H1 (cell line): ENCODE results near the gene GPR34. TPM values are rescaled to one million over a fixed set of nuclear protein-coding genes. Genes with fewer than 3 reads are reported as not detected.

Experiments
- CTCF ChIA-PET: fragments of 300-600 bp; sonication (Branson Sonifier 250); formaldehyde crosslinking; loops from one replicate; lab custom pipeline; 2021; ENCODE audit not compliant: partially characterized antibody; lab: Charles Lee
- POLR2A ChIA-PET: fragments of 300-600 bp; sonication (Branson Sonifier 250); formaldehyde crosslinking; loops from one replicate; lab custom pipeline; 2021; ENCODE audit warnings: inconsistent platforms; ENCODE audit not compliant: partially characterized antibody; lab: Charles Lee
- DNase-seq, 2 experiments: peaks; one replicate each; pipeline versions ENCODE4 v3.0.0 to v3.0.0-alpha.2; 2010 to 2022; ENCODE audit warnings: low spot score in 2 of 2, low read depth in 1 of 2, mixed read lengths in 1 of 2
- FAIRE-seq: peaks from 2 replicates; lab custom pipeline; 2011; peaks lifted over from hg19 to GRCh38; lab: Jason Lieb, UNC
- H2AFZ ChIP-seq: 2 replicates; pipeline ENCODE4 v1.8.1; 2012; ENCODE audit warnings: low read length, inconsistent platforms
- H2AK5ac ChIP-seq: 2 replicates; pipeline ENCODE4 v1.6.1; 2013; ENCODE audit warnings: low read depth, low read length
- H2BK120ac ChIP-seq: replicated peaks from 2 replicates; pipeline ENCODE3; 2013; ENCODE audit warnings: low read depth, low read length, inconsistent platforms
- H2BK12ac ChIP-seq: 2 replicates; pipeline ENCODE4 v1.6.1; 2013; ENCODE audit warnings: low read depth, low read length
- H2BK15ac ChIP-seq: 2 replicates; pipeline ENCODE4 v1.6.1; 2013; ENCODE audit warnings: low read length
- H2BK20ac ChIP-seq: 2 replicates; pipeline ENCODE4 v1.6.1; 2013; ENCODE audit warnings: low read length
- H2BK5ac ChIP-seq: 2 replicates; pipeline ENCODE4 v1.6.1; 2013; ENCODE audit warnings: low read depth, low read length
- H3K14ac ChIP-seq: 2 replicates; pipeline ENCODE4 v1.6.1; 2013; ENCODE audit warnings: inconsistent platforms; ENCODE audit not compliant: insufficient read length
- H3K18ac ChIP-seq: 2 replicates; pipeline ENCODE4 v1.6.1; 2013; ENCODE audit warnings: low read length; ENCODE audit errors: extremely low read depth
- H3K23ac ChIP-seq: 2 replicates; pipeline ENCODE4 v1.6.1; 2013; ENCODE audit warnings: inconsistent platforms; ENCODE audit not compliant: insufficient read length
- H3K23me2 ChIP-seq: 2 replicates; pipeline ENCODE4 v1.6.1; 2013; ENCODE audit warnings: low read depth, low read length
- H3K27ac ChIP-seq: 2 replicates; pipeline ENCODE4 v1.6.1; 2011; ENCODE audit warnings: low read depth, low read length, inconsistent platforms
- H3K27me3 ChIP-seq, 4 experiments: replicated peaks in 1 of 4; 1 replicate in 1 of 4; 2 replicates in 3 of 4; pipeline versions ENCODE4 v1.6.1 to v1.8.1; 2011 to 2013; ENCODE audit warnings: low read length in 3 of 4, mild to moderate bottlenecking in 3 of 4, inconsistent platforms in 2 of 4, mixed read lengths in 2 of 4, moderate library complexity in 1 of 4; ENCODE audit not compliant: control insufficient read depth in 3 of 4, insufficient read depth in 3 of 4; ENCODE audit errors: extremely low read depth in 1 of 4
- H3K36me3 ChIP-seq, 4 experiments: 2 replicates each; pipeline versions ENCODE4 v1.6.1 to v1.8.1; 2011 to 2013; ENCODE audit warnings: mild to moderate bottlenecking in 4 of 4, low read length in 3 of 4, moderate library complexity in 2 of 4, control low read depth in 1 of 4, inconsistent platforms in 1 of 4; ENCODE audit not compliant: insufficient read depth in 4 of 4, control insufficient read depth in 2 of 4
- H3K4ac ChIP-seq: replicated peaks from 2 replicates; pipeline ENCODE3; 2013; ENCODE audit warnings: low read length, low read depth, mixed read lengths, inconsistent platforms; ENCODE audit not compliant: insufficient read length
- H3K4me1 ChIP-seq, 4 experiments: replicated peaks in 1 of 4; 1 replicate in 1 of 4; 2 replicates in 3 of 4; pipeline versions ENCODE4 v1.6.1 to v1.8.1; 2011 to 2013; ENCODE audit warnings: low read length in 3 of 4, inconsistent platforms in 2 of 4, mixed read lengths in 1 of 4; ENCODE audit not compliant: insufficient read depth in 4 of 4, control insufficient read depth in 3 of 4
- H3K4me2 ChIP-seq, 2 experiments: 2 replicates each; pipeline versions ENCODE4 v1.6.1 to v1.8.1; 2011 to 2013; ENCODE audit warnings: low read depth in 2 of 2, low read length in 2 of 2, control low read depth in 1 of 2, inconsistent platforms in 1 of 2, mild to moderate bottlenecking in 1 of 2; ENCODE audit not compliant: insufficient read depth in 1 of 2
- H3K4me3 ChIP-seq, 4 experiments: fragments of 200-600, 300-600 bp in 1 of 4; sonication (generic), shearing (Covaris generic), sonication (Bioruptor Twin) in 1 of 4; 2 replicates each; pipeline versions ENCODE4 v1.5.1 to v1.8.1; 2011 to 2016; ENCODE audit warnings: low read length in 4 of 4, low read depth in 3 of 4, control low read depth in 2 of 4, inconsistent platforms in 2 of 4, mild to moderate bottlenecking in 2 of 4, mixed read lengths in 1 of 4, moderate library complexity in 1 of 4; ENCODE audit not compliant: insufficient read depth in 2 of 4; ENCODE audit errors: extremely low read depth in 1 of 4
- H3K56ac ChIP-seq: replicated peaks from 2 replicates; pipeline ENCODE3; 2013; ENCODE audit warnings: low read depth, mild to moderate bottlenecking, mixed read lengths, low read length, inconsistent platforms; ENCODE audit not compliant: insufficient read length
- H3K79me1 ChIP-seq: 2 replicates; pipeline ENCODE4 v1.6.1; 2013; ENCODE audit warnings: low read depth, low read length, control low read depth
- H3K79me2 ChIP-seq, 2 experiments: 2 replicates each; pipeline versions ENCODE4 v1.6.1 to v1.8.1; 2012 to 2013; ENCODE audit warnings: low read length in 2 of 2, mild to moderate bottlenecking in 2 of 2, inconsistent platforms in 1 of 2; ENCODE audit not compliant: insufficient read depth in 2 of 2, control insufficient read depth in 1 of 2
- H3K9ac ChIP-seq, 4 experiments: replicated peaks in 1 of 4; 1 replicate in 1 of 4; 2 replicates in 3 of 4; pipeline versions ENCODE4 v1.6.1 to v1.8.1; 2011 to 2013; ENCODE audit warnings: low read depth in 3 of 4, low read length in 3 of 4, control low read depth in 2 of 4, mild to moderate bottlenecking in 2 of 4, moderate library complexity in 2 of 4, inconsistent platforms in 1 of 4; ENCODE audit errors: extremely low read depth in 1 of 4
- H3K9me3 ChIP-seq, 2 experiments: 2 replicates each; pipeline versions ENCODE4 v1.6.1 to v1.8.1; 2012 to 2013; ENCODE audit warnings: mild to moderate bottlenecking in 2 of 2, moderate library complexity in 2 of 2, control low read depth in 1 of 2, inconsistent platforms in 1 of 2, low read depth in 1 of 2, low read length in 1 of 2, mixed read lengths in 1 of 2; ENCODE audit not compliant: insufficient read depth in 2 of 2
- H4K20me1 ChIP-seq, 2 experiments: replicated peaks in 1 of 2; 2 replicates each; pipeline versions ENCODE3 to v1.8.1; 2011 to 2013; ENCODE audit warnings: inconsistent platforms in 2 of 2, low read length in 2 of 2, mild to moderate bottlenecking in 1 of 2; ENCODE audit not compliant: insufficient read depth in 2 of 2, control insufficient read depth in 1 of 2
- H4K5ac ChIP-seq: 2 replicates; pipeline ENCODE4 v1.6.1; 2013; ENCODE audit warnings: low read length, low read depth, mixed read lengths, inconsistent platforms; ENCODE audit not compliant: insufficient read length
- H4K8ac ChIP-seq: 2 replicates; pipeline ENCODE4 v1.8.0; 2013; ENCODE audit warnings: mild to moderate bottlenecking, moderate library complexity, low read length, inconsistent platforms; ENCODE audit not compliant: insufficient read depth; ENCODE audit errors: extremely low read depth
- H4K91ac ChIP-seq: replicated peaks from 2 replicates; pipeline ENCODE3; 2013; ENCODE audit warnings: low read length, mixed read lengths, inconsistent platforms; ENCODE audit not compliant: insufficient read length
- CEBPB ChIP-seq: IDR thresholded peaks from 2 replicates; pipeline ENCODE4 v1.6.1; 2012; ENCODE audit warnings: low read depth, low read length
- WGBS, 2 experiments: shearing (Covaris generic) in 1 of 2; methylation state at CpG; one replicate each; pipeline versions ENCODE4 v1.1.6 to v1.1.7; 2013 to 2015; ENCODE audit warnings: low lambda C conversion rate in 2 of 2, mixed read lengths in 2 of 2, inconsistent platforms in 1 of 2, low coverage in 1 of 2, missing lambda C conversion rate in 1 of 2; ENCODE audit not compliant: insufficient replicate concordance in 2 of 2, insufficient coverage in 1 of 2, insufficient read length in 1 of 2; ENCODE audit errors: extremely low coverage in 1 of 2, missing lambda C conversion rate in 1 of 2; 5-methylcytosine and 5-hydroxymethylcytosine counted together
- polyA plus RNA-seq, 7 experiments: library from polyadenylated mRNA; depleted of rRNA in 3 of 7; stranded (reverse) in 5 of 7; unstranded in 2 of 7; fragments of >200 nt in 5 of 7; fragments of 200-250 nt in 2 of 7; gene quantifications; 1 replicate in 5 of 7; 2 replicates in 1 of 7; 4 replicates in 1 of 7; pipeline versions ENCODE4 v1.2.1 to v1.2.3, GENCODE V29; 2011 to 2013; ENCODE audit warnings: missing spikeins in 2 of 7, mixed read lengths in 2 of 7
- total RNA-seq: library from RNA; stranded (reverse); fragmentation: NEBNext Ultra II Directional; extraction: Animal tissue kit (Norgen Biotek cat#: 25700); gene quantifications from 2 replicates; pipeline ENCODE4 v1.2.1, GENCODE V29; 2021

The GPR34 gene
- total and polyA plus RNA-seq, 2 of the 8 experiments (the other 6 are each of a cell fraction or from before 2014, with no cell fraction given): not detected

- no peaks in the 10 kb centered on the region for H3K27me3 ChIP-seq
- FAIRE-seq: peak; percentile 55
Observed at GRCh38 chrX:41705680-41706374, 17.1 kb downstream of the GPR34 start.

More at GRCh38 chrX:41705680-41706374, 17.1 kb downstream of the GPR34 start:
- CTCF ChIA-PET: no interaction called here
- POLR2A ChIA-PET: no interaction called here
- Histone ChIP-seq H3K4me3 (no peak overlapping the region), H4K20me1 (no peaks in the 10 kb centered on the region), H4K5ac (no peak overlapping the region), H4K91ac (no peak overlapping the region), H3K27ac (no peak overlapping the region), H3K4me2 (no peak overlapping the region), H3K4me1 (peaks cover 0 to 5% (median 1%) of the 10 kb centered on the region in 4 experiments; a peak in 4 of 7 replicates), H3K18ac (no peak overlapping the region), H2BK20ac (no peak overlapping the region), H4K8ac (no peak overlapping the region), H2AFZ (no peak overlapping the region), H3K14ac (no peak overlapping the region), H2BK5ac (no peak overlapping the region)
- 90% methylated on average over 2 of the region's 3 CpGs; no CpG with 5 or more reads in 1 of the 2 experiments for WGBS, 2 experiments
- no peak for TF ChIP-seq CEBPB
- TF ChIP-seq, all 59 proteins: peak for 0
- no peak overlapping the region for H2BK12ac ChIP-seq
- no peak overlapping the region for H3K9ac ChIP-seq
- no peak overlapping the region for H3K4ac ChIP-seq
- no peaks in the 10 kb centered on the region for H3K79me2 ChIP-seq
- H3K9me3 ChIP-seq: no peaks in the 10 kb centered on the region
- no peaks in the 10 kb centered on the region for H3K36me3 ChIP-seq
- H2BK15ac ChIP-seq: no peak overlapping the region
- no peak overlapping the region for H2AK5ac ChIP-seq
- no peaks in the 10 kb centered on the region for H3K23me2 ChIP-seq
- H2BK120ac ChIP-seq: no peak overlapping the region
- no peak overlapping the region for H3K56ac ChIP-seq
- DNase-seq: no peak
- H3K23ac ChIP-seq: no peak overlapping the region
- H3K79me1 ChIP-seq: no peaks in the 10 kb centered on the region
